GM13976 (cell line): ENCODE data around the gene COX17.

Source experiments
- DNase-seq: peaks from one replicate; pipeline ENCODE4 v3.0.0; 2012; ENCODE audit warnings: low spot score
- CTCF ChIP-seq: IDR thresholded peaks from 2 replicates; pipeline ENCODE4 v1.5.1; 2012; ENCODE audit warnings: borderline replicate concordance, mild to moderate bottlenecking; ENCODE audit not compliant: insufficient read depth; ENCODE audit errors: extremely low read depth, missing control alignments, control extremely low read depth
- in situ Hi-C: fragments of 300-500 bp; cut with MboI; formaldehyde crosslinking; loops from one replicate; pipeline ENCODE4 v1.12.0; 2022; ENCODE audit warnings: low sequenced_read_pairs, mixed read lengths, inconsistent platforms; ENCODE audit not compliant: unreplicated experiment

COX17 gene

GRCh38 chr3:119676771-119677640, at the start of gene COX17:
Gene COX17, minus strand, starts transcription at chr3:119677406. Its CDS starts 96 bp downstream, at chr3:119677310.
- in situ Hi-C loops = loop anchor here (25.0 kb wide), 1 partner anchor 390 kb away; the partner anchor contains the start of gene ARHGAP31
- peak; percentile 93 for DNase-seq
- TF ChIP-seq CTCF = no peak

GRCh38 chr3:119726909-119727308, 49.7 kb upstream of the COX17 start:
- DNase-seq = no peak
- TF ChIP-seq CTCF = no peak
- in situ Hi-C loops = no loop called here

GRCh38 chr3:119723022-119723421, 45.8 kb upstream of the COX17 start:
- DNase-seq = no peak
- no peak for TF ChIP-seq CTCF
- in situ Hi-C loops = no loop called here

- no peak for TF ChIP-seq CTCF
- in situ Hi-C loops = no loop called here
- DNase-seq = no peak
These were observed 40.3 kb upstream of the COX17 start for GRCh38 chr3:119717520-119717919.

- in situ Hi-C loops = no loop called here
- no peak for DNase-seq
- no peak for TF ChIP-seq CTCF
These were observed 39.8 kb upstream of the COX17 start for GRCh38 chr3:119716998-119717397.

- in situ Hi-C loops = no loop called here
- no peak for DNase-seq
- no peak for TF ChIP-seq CTCF
These were observed 37.9 kb upstream of the COX17 start for GRCh38 chr3:119715105-119715504.
